Stomach (tissue), 9 donors: ENCODE results near the gene DNAJB8. TPM values are rescaled to one million over a fixed set of nuclear protein-coding genes. Genes with fewer than 3 reads are reported as not detected.

Experiments used
- DNase-seq, 2 donors: peaks; one replicate each; pipeline versions ENCODE4 v3.0.0 to v3.0.0-alpha.2; 2013 to 2019
- H3K27ac ChIP-seq, 5 donors: fragments of 200-600 bp in 4 of 5; sonication (generic) in 4 of 5; one replicate each; pipeline ENCODE4 v1.5.1; 2013 to 2019; ENCODE audit warnings: mild to moderate bottlenecking in 1 of 5, moderate library complexity in 1 of 5
- H3K27me3 ChIP-seq, 3 donors: fragments of 200-600 bp; sonication (generic); one replicate each; pipeline ENCODE4 v1.5.1; 2017 to 2019; ENCODE audit warnings: mixed run types in 1 of 3
- H3K36me3 ChIP-seq, 4 donors: fragments of 200-600 bp; sonication (generic); 1 replicate in 3 of 4; 2 replicates in 1 of 4; pipeline ENCODE4 v1.5.1; 2016 to 2019
- H3K4me1 ChIP-seq, 4 donors: fragments of 200-600 bp; sonication (generic); one replicate each; pipeline ENCODE4 v1.5.1; 2016 to 2019
- H3K4me3 ChIP-seq, 4 donors: fragments of 200-600 bp; sonication (generic) in 3 of 4; one replicate each; pipeline ENCODE4 v1.5.1; 2016 to 2019; ENCODE audit warnings: mild to moderate bottlenecking in 1 of 4
- H3K9me3 ChIP-seq, 4 donors: fragments of 200-600 bp; sonication (generic); one replicate each; pipeline ENCODE4 v1.5.1; 2016 to 2019
- EP300 ChIP-seq: sonication (generic); formaldehyde crosslinking; IDR thresholded peaks from one replicate; pipeline ENCODE4 v1.6.1; 2017; ENCODE audit warnings: antibody characterized with exemption
- POLR2A ChIP-seq, 4 donors: fragments of 450-650 bp; IDR thresholded peaks; one replicate each; pipeline ENCODE4 v1.6.1; 2016; ENCODE audit warnings: antibody characterized with exemption in 4 of 4, control low read depth in 2 of 4, mild to moderate bottlenecking in 1 of 4, moderate library complexity in 1 of 4
- POLR2AphosphoS5 ChIP-seq, 3 donors: sonication (generic); formaldehyde crosslinking; IDR thresholded peaks; one replicate each; pipeline ENCODE4 v1.6.1; 2016; ENCODE audit warnings: antibody characterized with exemption in 3 of 3
- WGBS, 5 donors: extraction: QIAGEN DNeasy Blood & Tissue Kit in 3 of 5; methylation state at CpG; one replicate each; pipeline versions ENCODE4 v1.1.5 to v1.1.7; 2013 to 2018; 5-methylcytosine and 5-hydroxymethylcytosine counted together
- intact Hi-C: fragments of 100-400 bp; cut with DNase I; formaldehyde crosslinking; loops from one replicate; pipeline ENCODE4 v1.15.1; 2023; ENCODE audit warnings: low total_unique reads
- polyA plus RNA-seq, 3 donors: library from polyadenylated mRNA; stranded (reverse); fragments of 200-250 nt; gene quantifications; one replicate each; pipeline ENCODE4 v1.2.3, GENCODE V29; 2013
- total RNA-seq, 5 donors: library from RNA; depleted of rRNA; stranded (reverse); fragments of >200 nt; gene quantifications; one replicate each; pipeline versions ENCODE4 v1.1.0 to v1.2.3, GENCODE V29; 2014 to 2016
- TF ChIP-seq, protein P1 (sequence below), 7 experiments: fragments of 450-650 bp in 4 of 7; fragments of 200-600 bp in 3 of 7; sonication (generic) in 3 of 7; IDR thresholded peaks; one replicate each; pipeline ENCODE4 v1.5.1; 2016 to 2019; ENCODE audit warnings: antibody characterized with exemption in 7 of 7, control low read depth in 2 of 7, mild to moderate bottlenecking in 1 of 7
- donor health status: healthy with polysubstance abuse.
- donor health status: Bipolar disorder and iron deficiency.
- donor health status: healthy.

The DNAJB8 gene
- total and polyA plus RNA-seq, 8 donors = not detected

DNA sequence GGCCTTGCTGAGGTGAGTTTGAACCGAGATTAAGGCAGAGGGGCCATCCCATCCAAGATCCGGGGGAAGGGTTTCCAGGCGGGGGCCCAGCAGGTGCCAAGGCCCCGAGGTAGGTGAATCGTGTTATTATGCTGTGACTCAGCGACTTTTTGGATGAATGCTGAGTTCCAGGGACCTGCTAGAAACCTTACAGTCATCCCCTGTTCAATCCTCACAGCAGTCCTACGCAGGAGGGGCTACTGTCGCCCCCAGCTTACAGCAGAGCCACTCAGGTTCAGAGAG is 40.9 kb downstream of the DNAJB8 start:
- intact Hi-C loops = loop anchor here (5.0 kb wide), 2 partner anchors 67 to 182 kb away; partner anchors contain the start of gene GATA2
- WGBS, 5 donors = 72 to 78% (median 76%) methylated on average over 8 of the region's 8 CpGs
- TF ChIP-seq, protein P1, sequence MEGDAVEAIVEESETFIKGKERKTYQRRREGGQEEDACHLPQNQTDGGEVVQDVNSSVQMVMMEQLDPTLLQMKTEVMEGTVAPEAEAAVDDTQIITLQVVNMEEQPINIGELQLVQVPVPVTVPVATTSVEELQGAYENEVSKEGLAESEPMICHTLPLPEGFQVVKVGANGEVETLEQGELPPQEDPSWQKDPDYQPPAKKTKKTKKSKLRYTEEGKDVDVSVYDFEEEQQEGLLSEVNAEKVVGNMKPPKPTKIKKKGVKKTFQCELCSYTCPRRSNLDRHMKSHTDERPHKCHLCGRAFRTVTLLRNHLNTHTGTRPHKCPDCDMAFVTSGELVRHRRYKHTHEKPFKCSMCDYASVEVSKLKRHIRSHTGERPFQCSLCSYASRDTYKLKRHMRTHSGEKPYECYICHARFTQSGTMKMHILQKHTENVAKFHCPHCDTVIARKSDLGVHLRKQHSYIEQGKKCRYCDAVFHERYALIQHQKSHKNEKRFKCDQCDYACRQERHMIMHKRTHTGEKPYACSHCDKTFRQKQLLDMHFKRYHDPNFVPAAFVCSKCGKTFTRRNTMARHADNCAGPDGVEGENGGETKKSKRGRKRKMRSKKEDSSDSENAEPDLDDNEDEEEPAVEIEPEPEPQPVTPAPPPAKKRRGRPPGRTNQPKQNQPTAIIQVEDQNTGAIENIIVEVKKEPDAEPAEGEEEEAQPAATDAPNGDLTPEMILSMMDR (IDR thresholded peaks at IDR 0.05) = no peak
- TF ChIP-seq EP300 (no peak), POLR2A (IDR thresholded peaks at IDR 0.05) (no peak), POLR2AphosphoS5 (IDR thresholded peaks at IDR 0.05) (no peak)
- H3K9me3 ChIP-seq = no peaks in the 10 kb centered on the region
- H3K27ac ChIP-seq = no peak overlapping the region
- peaks cover 4 to 12% (median 9%) of the 10 kb centered on the region in 4 donors for H3K4me1 ChIP-seq
- no peaks in the 10 kb centered on the region for H3K36me3 ChIP-seq
- no peak for DNase-seq
- H3K27me3 ChIP-seq = peaks cover 0 to 49% (median 14%) of the 10 kb centered on the region in 3 donors
- H3K4me3 ChIP-seq = peak overlapping the region in 1 of 4 donors; percentile 45

DNA sequence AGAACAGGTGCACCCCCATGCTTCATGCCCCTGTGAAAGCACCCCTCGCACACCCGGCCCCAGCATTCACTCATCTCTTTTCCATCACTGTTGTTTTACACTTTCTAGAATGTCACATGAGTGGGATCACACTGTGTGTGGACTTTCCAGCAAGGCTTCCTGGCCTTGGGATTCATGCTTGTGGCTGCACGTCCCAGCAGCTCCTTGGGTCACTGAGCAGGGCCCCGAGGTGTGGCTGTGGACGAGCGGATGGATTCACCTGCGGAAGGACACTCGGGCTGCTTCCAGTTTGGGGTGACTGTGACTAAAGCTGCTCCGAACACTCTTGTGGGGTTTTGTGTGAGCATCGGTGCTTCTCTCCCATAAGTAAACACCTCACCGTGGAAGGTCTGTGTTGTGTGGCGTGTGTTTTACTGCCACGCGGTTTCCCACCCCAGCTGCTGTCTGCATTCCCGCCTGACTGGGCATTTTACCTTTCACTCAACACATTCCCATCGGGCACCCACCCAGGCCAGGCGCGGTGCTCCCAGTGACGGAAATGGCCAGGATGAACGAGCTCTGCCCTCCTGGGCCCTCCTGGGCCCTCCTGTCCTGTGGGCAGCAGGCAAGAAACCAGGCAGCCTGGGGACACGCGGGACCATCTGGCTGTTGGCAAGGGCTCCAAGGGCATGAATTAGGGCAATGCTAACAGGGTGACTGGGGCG is 41.4 kb downstream of the DNAJB8 start:
- H3K4me1 ChIP-seq = peaks cover 4 to 12% (median 9%) of the 10 kb centered on the region in 4 donors

DNA sequence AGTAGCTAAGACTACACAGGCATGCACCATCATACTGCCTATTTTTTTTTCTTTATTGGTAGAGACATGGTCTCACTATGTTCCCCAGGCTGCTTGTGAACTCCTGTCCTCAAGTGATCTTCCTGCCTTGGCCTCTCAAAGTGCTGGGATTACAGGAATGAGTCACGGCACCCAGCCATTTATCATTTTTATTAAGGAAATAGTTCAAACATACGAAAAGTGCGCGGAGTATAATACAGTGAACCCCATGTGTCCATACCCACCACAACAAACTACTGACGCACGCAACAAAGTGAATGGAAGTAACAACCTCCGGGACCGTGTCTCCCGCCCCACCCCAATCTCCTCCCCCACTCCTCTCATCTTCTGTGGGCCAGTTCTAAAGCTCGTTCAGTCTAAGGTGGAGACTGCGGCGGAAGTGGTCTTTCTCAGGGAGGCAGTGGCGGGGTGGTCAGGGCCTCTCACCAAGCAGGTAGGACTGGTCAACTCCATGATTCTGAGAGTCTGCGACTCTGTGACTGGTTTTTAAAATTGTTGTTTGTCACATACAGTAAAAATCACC is 42.1 kb downstream of the DNAJB8 start:
- Histone ChIP-seq H3K4me1 (peaks cover 4 to 12% (median 9%) of the 10 kb centered on the region in 4 donors), H3K27me3 (peaks cover 0 to 37% (median 14%) of the 10 kb centered on the region in 3 donors), H3K9me3 (no peaks in the 10 kb centered on the region), H3K27ac (no peak overlapping the region), H3K36me3 (no peaks in the 10 kb centered on the region), H3K4me3 (no peak overlapping the region)
- TF ChIP-seq POLR2A (IDR thresholded peaks at IDR 0.05) = no peak
- TF ChIP-seq POLR2AphosphoS5 (IDR thresholded peaks at IDR 0.05) = no peak
- TF ChIP-seq, protein P1 (IDR thresholded peaks at IDR 0.05) = no peak
- no peak for TF ChIP-seq EP300
- DNase-seq = no peak
- WGBS, 5 donors = 76 to 84% (median 84%) methylated on average over 14 of the region's 14 CpGs
- intact Hi-C loops = loop anchor here (5.0 kb wide), 2 partner anchors 68 to 183 kb away; partner anchors contain the start of gene GATA2

More for the DNA sequence above, 41.4 kb downstream of the DNAJB8 start:
- H3K27ac ChIP-seq = no peak overlapping the region
- H3K36me3 ChIP-seq = no peaks in the 10 kb centered on the region
- H3K9me3 ChIP-seq = no peaks in the 10 kb centered on the region
- no peak for TF ChIP-seq POLR2AphosphoS5 (IDR thresholded peaks at IDR 0.05)
- TF ChIP-seq EP300 = no peak
- TF ChIP-seq, protein P1 (IDR thresholded peaks at IDR 0.05) = no peak
- no peak for TF ChIP-seq POLR2A (IDR thresholded peaks at IDR 0.05)
- H3K4me3 ChIP-seq = no peak overlapping the region
- 82 to 92% (median 86%) methylated on average over 23 of the region's 23 CpGs for WGBS, 5 donors
- DNase-seq = no peak
- intact Hi-C loops = loop anchor here (5.0 kb wide), 2 partner anchors 67 to 182 kb away; partner anchors contain the start of gene GATA2
- peaks cover 0 to 45% (median 14%) of the 10 kb centered on the region in 3 donors for H3K27me3 ChIP-seq

DNA sequence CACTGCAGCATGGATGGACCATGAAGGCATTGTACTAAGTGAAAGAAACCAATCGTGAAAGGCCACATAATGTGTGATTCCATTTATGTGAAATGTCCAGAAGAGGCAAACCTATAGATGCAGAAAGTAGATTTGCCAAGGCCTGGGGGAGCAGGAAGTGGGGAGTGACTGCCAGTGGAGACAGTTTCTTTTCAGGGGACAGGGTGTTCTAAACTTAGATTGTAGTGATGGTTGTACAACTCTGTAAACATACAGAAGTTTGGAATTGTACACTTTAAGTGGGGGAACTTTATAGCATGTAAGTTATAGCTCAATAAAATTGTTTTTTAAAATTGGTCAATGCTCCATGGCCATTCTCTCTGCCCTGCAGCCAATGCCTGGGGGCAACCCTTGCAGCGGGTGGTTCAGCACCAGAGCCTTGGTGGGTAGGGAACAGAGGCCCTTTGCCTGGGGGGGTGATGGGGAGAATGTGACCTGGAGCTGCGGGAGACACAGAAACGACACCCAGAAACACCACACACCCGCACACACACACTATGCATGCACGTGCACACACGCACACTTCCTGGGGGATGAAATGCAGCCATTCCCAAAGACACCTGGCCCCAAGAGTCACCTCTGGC is 43.1 kb downstream of the DNAJB8 start:
- peaks cover 0 to 28% (median 12%) of the 10 kb centered on the region in 3 donors for H3K27me3 ChIP-seq
- 85 to 91% (median 88%) methylated on average over 7 of the region's 7 CpGs for WGBS, 5 donors
- H3K9me3 ChIP-seq = peaks cover 0 to 3% (median 1%) of the 10 kb centered on the region in 4 donors
- no peak overlapping the region for H3K27ac ChIP-seq
- no peaks in the 10 kb centered on the region for H3K36me3 ChIP-seq
- no peak overlapping the region for H3K4me3 ChIP-seq
- no peak for DNase-seq
- peaks cover 4 to 12% (median 9%) of the 10 kb centered on the region in 4 donors for H3K4me1 ChIP-seq
- intact Hi-C loops = no loop called here
- TF ChIP-seq POLR2AphosphoS5 (IDR thresholded peaks at IDR 0.05) (no peak), EP300 (no peak), POLR2A (IDR thresholded peaks at IDR 0.05) (no peak)
- TF ChIP-seq, protein P1 (IDR thresholded peaks at IDR 0.05) = no peak
